Measurements from ENCODE around the gene NFATC3.

Gene NFATC3

GRCh38 chr16:68068926-68069325 lies 16.2 kb upstream of the NFATC3 start:
- TF ChIP-seq FOXM1 (IDR thresholded peaks at IDR 0.05; ENCODE audit: borderline replicate concordance, low read depth) (no peak), CEBPB (IDR thresholded peaks at IDR 0.05) (no peak), EP300 (IDR thresholded peaks at IDR 0.05; ENCODE audit: borderline replicate concordance) (no peak), RAD21 (IDR thresholded peaks at IDR 0.05; ENCODE audit: low read depth) (no peak), TAF1 (IDR thresholded peaks at IDR 0.05; ENCODE audit: low read depth) (no peak), TCF12 (IDR thresholded peaks at IDR 0.05; ENCODE audit: low read depth) (no peak), CREB1 (IDR thresholded peaks at IDR 0.05; ENCODE audit: low read depth) (no peak), MAX (IDR thresholded peaks at IDR 0.05) (no peak), YY1 (IDR thresholded peaks at IDR 0.05; ENCODE audit: low read depth) (no peak), NFIC (IDR thresholded peaks at IDR 0.05) (no peak), TEAD4 (IDR thresholded peaks at IDR 0.05) (no peak), EGR1 (IDR thresholded peaks at IDR 0.05) (no peak)
- TF ChIP-seq, protein P1, sequence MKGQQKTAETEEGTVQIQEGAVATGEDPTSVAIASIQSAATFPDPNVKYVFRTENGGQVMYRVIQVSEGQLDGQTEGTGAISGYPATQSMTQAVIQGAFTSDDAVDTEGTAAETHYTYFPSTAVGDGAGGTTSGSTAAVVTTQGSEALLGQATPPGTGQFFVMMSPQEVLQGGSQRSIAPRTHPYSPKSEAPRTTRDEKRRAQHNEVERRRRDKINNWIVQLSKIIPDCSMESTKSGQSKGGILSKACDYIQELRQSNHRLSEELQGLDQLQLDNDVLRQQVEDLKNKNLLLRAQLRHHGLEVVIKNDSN (IDR thresholded peaks at IDR 0.05), result no peak

GRCh38 chr16:68069511-68070248 lies 15.5 kb upstream of the NFATC3 start:
- TF ChIP-seq CEBPB (IDR thresholded peaks at IDR 0.05) (no peak), ZBTB7A (IDR thresholded peaks at IDR 0.05; ENCODE audit: low read depth) (no peak), MAX (IDR thresholded peaks at IDR 0.05) (no peak), TAF1 (IDR thresholded peaks at IDR 0.05; ENCODE audit: low read depth) (no peak), NFIC (IDR thresholded peaks at IDR 0.05) (no peak), RAD21 (IDR thresholded peaks at IDR 0.05; ENCODE audit: low read depth) (no peak), TCF12 (IDR thresholded peaks at IDR 0.05; ENCODE audit: low read depth) (no peak), TEAD4 (IDR thresholded peaks at IDR 0.05) (no peak), YY1 (IDR thresholded peaks at IDR 0.05; ENCODE audit: low read depth) (no peak), FOXM1 (IDR thresholded peaks at IDR 0.05; ENCODE audit: borderline replicate concordance, low read depth) (no peak), EP300 (IDR thresholded peaks at IDR 0.05; ENCODE audit: borderline replicate concordance) (no peak), EGR1 (IDR thresholded peaks at IDR 0.05) (no peak), CREB1 (IDR thresholded peaks at IDR 0.05; ENCODE audit: low read depth) (no peak)
- TF ChIP-seq, protein P2, sequence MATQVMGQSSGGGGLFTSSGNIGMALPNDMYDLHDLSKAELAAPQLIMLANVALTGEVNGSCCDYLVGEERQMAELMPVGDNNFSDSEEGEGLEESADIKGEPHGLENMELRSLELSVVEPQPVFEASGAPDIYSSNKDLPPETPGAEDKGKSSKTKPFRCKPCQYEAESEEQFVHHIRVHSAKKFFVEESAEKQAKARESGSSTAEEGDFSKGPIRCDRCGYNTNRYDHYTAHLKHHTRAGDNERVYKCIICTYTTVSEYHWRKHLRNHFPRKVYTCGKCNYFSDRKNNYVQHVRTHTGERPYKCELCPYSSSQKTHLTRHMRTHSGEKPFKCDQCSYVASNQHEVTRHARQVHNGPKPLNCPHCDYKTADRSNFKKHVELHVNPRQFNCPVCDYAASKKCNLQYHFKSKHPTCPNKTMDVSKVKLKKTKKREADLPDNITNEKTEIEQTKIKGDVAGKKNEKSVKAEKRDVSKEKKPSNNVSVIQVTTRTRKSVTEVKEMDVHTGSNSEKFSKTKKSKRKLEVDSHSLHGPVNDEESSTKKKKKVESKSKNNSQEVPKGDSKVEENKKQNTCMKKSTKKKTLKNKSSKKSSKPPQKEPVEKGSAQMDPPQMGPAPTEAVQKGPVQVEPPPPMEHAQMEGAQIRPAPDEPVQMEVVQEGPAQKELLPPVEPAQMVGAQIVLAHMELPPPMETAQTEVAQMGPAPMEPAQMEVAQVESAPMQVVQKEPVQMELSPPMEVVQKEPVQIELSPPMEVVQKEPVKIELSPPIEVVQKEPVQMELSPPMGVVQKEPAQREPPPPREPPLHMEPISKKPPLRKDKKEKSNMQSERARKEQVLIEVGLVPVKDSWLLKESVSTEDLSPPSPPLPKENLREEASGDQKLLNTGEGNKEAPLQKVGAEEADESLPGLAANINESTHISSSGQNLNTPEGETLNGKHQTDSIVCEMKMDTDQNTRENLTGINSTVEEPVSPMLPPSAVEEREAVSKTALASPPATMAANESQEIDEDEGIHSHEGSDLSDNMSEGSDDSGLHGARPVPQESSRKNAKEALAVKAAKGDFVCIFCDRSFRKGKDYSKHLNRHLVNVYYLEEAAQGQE (IDR thresholded peaks at IDR 0.05; ENCODE audit: low read depth), result no peak
- TF ChIP-seq, protein P1 (IDR thresholded peaks at IDR 0.05), result no peak

- TF ChIP-seq CEBPB (IDR thresholded peaks at IDR 0.05) (no peak), MAX (IDR thresholded peaks at IDR 0.05) (no peak), NFIC (IDR thresholded peaks at IDR 0.05) (no peak), RAD21 (IDR thresholded peaks at IDR 0.05; ENCODE audit: low read depth) (no peak), ZBTB7A (IDR thresholded peaks at IDR 0.05; ENCODE audit: low read depth) (no peak), EP300 (IDR thresholded peaks at IDR 0.05; ENCODE audit: borderline replicate concordance) (no peak), CREB1 (IDR thresholded peaks at IDR 0.05; ENCODE audit: low read depth) (no peak), EGR1 (IDR thresholded peaks at IDR 0.05) (no peak), TCF12 (IDR thresholded peaks at IDR 0.05; ENCODE audit: low read depth) (no peak), YY1 (IDR thresholded peaks at IDR 0.05; ENCODE audit: low read depth) (no peak), TAF1 (IDR thresholded peaks at IDR 0.05; ENCODE audit: low read depth) (no peak), TEAD4 (IDR thresholded peaks at IDR 0.05) (no peak), FOXM1 (IDR thresholded peaks at IDR 0.05; ENCODE audit: borderline replicate concordance, low read depth) (no peak)
- TF ChIP-seq, protein P2 (IDR thresholded peaks at IDR 0.05; ENCODE audit: low read depth), result no peak
- TF ChIP-seq, protein P1 (IDR thresholded peaks at IDR 0.05), result no peak
These were observed 14.9 kb upstream of the NFATC3 start for GRCh38 chr16:68070249-68070730.

GRCh38 chr16:68070806-68071517 lies 14.2 kb upstream of the NFATC3 start:
- TF ChIP-seq RAD21 (IDR thresholded peaks at IDR 0.05; ENCODE audit: low read depth) (no peak), TAF1 (IDR thresholded peaks at IDR 0.05; ENCODE audit: low read depth) (no peak), MAX (IDR thresholded peaks at IDR 0.05) (no peak), EP300 (IDR thresholded peaks at IDR 0.05; ENCODE audit: borderline replicate concordance) (no peak), NFIC (IDR thresholded peaks at IDR 0.05) (no peak), CEBPB (IDR thresholded peaks at IDR 0.05) (no peak), TCF12 (IDR thresholded peaks at IDR 0.05; ENCODE audit: low read depth) (no peak), FOXM1 (IDR thresholded peaks at IDR 0.05; ENCODE audit: borderline replicate concordance, low read depth) (no peak)
- TF ChIP-seq, protein P1 (IDR thresholded peaks at IDR 0.05), result no peak
